Endodermal cell (in vitro differentiated cells): Measurements from ENCODE around the gene XPO6. TPM values are rescaled to one million over a fixed set of nuclear protein-coding genes. Genes with fewer than 3 reads are reported as not detected.

ENCODE experiments used
- DNase-seq: peaks from one replicate; pipeline ENCODE4 v3.0.0-alpha.2; 2017
- H3K27ac ChIP-seq: 2 replicates; pipeline ENCODE4 v1.5.1; 2013; ENCODE audit warnings: mild to moderate bottlenecking, low read depth, low read length, moderate library complexity
- H3K27me3 ChIP-seq: 2 replicates; pipeline ENCODE4 v1.6.1; 2013; ENCODE audit warnings: mild to moderate bottlenecking, low read length, moderate library complexity; ENCODE audit not compliant: insufficient read depth, control insufficient read depth, poor library complexity, severe bottlenecking
- H3K36me3 ChIP-seq: 2 replicates; pipeline ENCODE4 v1.7.0; 2013; ENCODE audit warnings: mild to moderate bottlenecking, low read length, moderate library complexity; ENCODE audit not compliant: control insufficient read depth, insufficient read depth
- H3K4me1 ChIP-seq: one replicate; pipeline ENCODE4 v1.7.0; 2013; ENCODE audit warnings: low read length; ENCODE audit not compliant: control insufficient read depth, insufficient read depth
- H3K4me3 ChIP-seq: 2 replicates; pipeline ENCODE4 v1.5.1; 2013; ENCODE audit warnings: mild to moderate bottlenecking, low read length, moderate library complexity
- H3K9ac ChIP-seq: 2 replicates; pipeline ENCODE4 v1.6.1; 2013; ENCODE audit warnings: mild to moderate bottlenecking, low read length, moderate library complexity; ENCODE audit not compliant: poor library complexity, severe bottlenecking; ENCODE audit errors: extremely low read depth
- H3K9me3 ChIP-seq: 2 replicates; pipeline ENCODE4 v1.6.1; 2013; ENCODE audit warnings: mild to moderate bottlenecking, low read length, moderate library complexity; ENCODE audit not compliant: control insufficient read depth
- H3K27ac Mint-ChIP-seq: 2 replicates; pipeline ENCODE4 v1.8.0; 2020; ENCODE audit warnings: mixed read lengths
- H3K27me3 Mint-ChIP-seq: 2 replicates; pipeline ENCODE4 v1.8.0; 2021; ENCODE audit warnings: mild to moderate bottlenecking, mixed read lengths; ENCODE audit not compliant: insufficient read depth
- H3K36me3 Mint-ChIP-seq: 2 replicates; pipeline ENCODE4 v1.8.0; 2020; ENCODE audit warnings: low read depth, mixed read lengths
- H3K4me1 Mint-ChIP-seq: 2 replicates; pipeline ENCODE4 v1.8.0; 2020; ENCODE audit warnings: mixed read lengths
- H3K4me3 Mint-ChIP-seq: 2 replicates; pipeline ENCODE4 v1.8.0; 2020; ENCODE audit warnings: mild to moderate bottlenecking, moderate library complexity, mixed read lengths
- H3K9me3 Mint-ChIP-seq: 2 replicates; pipeline ENCODE4 v1.8.0; 2020; ENCODE audit warnings: mild to moderate bottlenecking, mixed read lengths
- WGBS, 2 experiments: methylation state at CpG; one replicate each; pipeline versions ENCODE4 v1.1.5 to v1.1.7; 2013; ENCODE audit warnings: missing lambda C conversion rate in 2 of 2, mixed read lengths in 1 of 2; ENCODE audit not compliant: insufficient coverage in 1 of 2, insufficient read length in 1 of 2; 5-methylcytosine and 5-hydroxymethylcytosine counted together
- total RNA-seq, 2 donors: library from RNA; stranded (reverse); fragmentation: NEBNext Ultra II Directional in 1 of 2; extraction: Animal tissue kit (Norgen Biotek cat#: 25700) in 1 of 2; gene quantifications; 2 replicates in 1 of 2; 3 replicates in 1 of 2; pipeline ENCODE4 v1.2.1, GENCODE V29; 2021
- TF ChIP-seq, protein P1 (sequence below): fragments of 200-600 bp; sonication (generic); conservative IDR thresholded peaks from 2 replicates; pipeline ENCODE4 v1.5.0; 2021; ENCODE audit warnings: antibody characterized with exemption, mild to moderate bottlenecking

XPO6 gene
- total RNA-seq, 2 donors from 2014 or later = 84.7 to 92.4 TPM

GRCh38 chr16:28158136-28158535 lies 53.6 kb downstream of the XPO6 start:
- TF ChIP-seq, protein P1, sequence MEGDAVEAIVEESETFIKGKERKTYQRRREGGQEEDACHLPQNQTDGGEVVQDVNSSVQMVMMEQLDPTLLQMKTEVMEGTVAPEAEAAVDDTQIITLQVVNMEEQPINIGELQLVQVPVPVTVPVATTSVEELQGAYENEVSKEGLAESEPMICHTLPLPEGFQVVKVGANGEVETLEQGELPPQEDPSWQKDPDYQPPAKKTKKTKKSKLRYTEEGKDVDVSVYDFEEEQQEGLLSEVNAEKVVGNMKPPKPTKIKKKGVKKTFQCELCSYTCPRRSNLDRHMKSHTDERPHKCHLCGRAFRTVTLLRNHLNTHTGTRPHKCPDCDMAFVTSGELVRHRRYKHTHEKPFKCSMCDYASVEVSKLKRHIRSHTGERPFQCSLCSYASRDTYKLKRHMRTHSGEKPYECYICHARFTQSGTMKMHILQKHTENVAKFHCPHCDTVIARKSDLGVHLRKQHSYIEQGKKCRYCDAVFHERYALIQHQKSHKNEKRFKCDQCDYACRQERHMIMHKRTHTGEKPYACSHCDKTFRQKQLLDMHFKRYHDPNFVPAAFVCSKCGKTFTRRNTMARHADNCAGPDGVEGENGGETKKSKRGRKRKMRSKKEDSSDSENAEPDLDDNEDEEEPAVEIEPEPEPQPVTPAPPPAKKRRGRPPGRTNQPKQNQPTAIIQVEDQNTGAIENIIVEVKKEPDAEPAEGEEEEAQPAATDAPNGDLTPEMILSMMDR = no peak
- Histone ChIP-seq H3K4me3 (no peak overlapping the region), H3K9ac (no peak overlapping the region), H3K27me3 (no peaks in the 10 kb centered on the region), H3K36me3 (peaks cover 30% of the 10 kb centered on the region), H3K4me1 (no peaks in the 10 kb centered on the region), H3K9me3 (no peaks in the 10 kb centered on the region), H3K27ac (no peak overlapping the region)
- no peaks in the 10 kb centered on the region for H3K9me3 Mint-ChIP-seq
- peaks cover 5% of the 10 kb centered on the region for H3K4me1 Mint-ChIP-seq
- H3K27ac Mint-ChIP-seq = no peak overlapping the region
- no peak for DNase-seq
- no peak overlapping the region for H3K4me3 Mint-ChIP-seq
- H3K27me3 Mint-ChIP-seq = no peaks in the 10 kb centered on the region
- H3K36me3 Mint-ChIP-seq = peaks cover 18% of the 10 kb centered on the region
- 100% methylated on average over 1 of the region's 1 CpG; no CpG with 5 or more reads in 1 of the 2 experiments for WGBS, 2 experiments

DNA sequence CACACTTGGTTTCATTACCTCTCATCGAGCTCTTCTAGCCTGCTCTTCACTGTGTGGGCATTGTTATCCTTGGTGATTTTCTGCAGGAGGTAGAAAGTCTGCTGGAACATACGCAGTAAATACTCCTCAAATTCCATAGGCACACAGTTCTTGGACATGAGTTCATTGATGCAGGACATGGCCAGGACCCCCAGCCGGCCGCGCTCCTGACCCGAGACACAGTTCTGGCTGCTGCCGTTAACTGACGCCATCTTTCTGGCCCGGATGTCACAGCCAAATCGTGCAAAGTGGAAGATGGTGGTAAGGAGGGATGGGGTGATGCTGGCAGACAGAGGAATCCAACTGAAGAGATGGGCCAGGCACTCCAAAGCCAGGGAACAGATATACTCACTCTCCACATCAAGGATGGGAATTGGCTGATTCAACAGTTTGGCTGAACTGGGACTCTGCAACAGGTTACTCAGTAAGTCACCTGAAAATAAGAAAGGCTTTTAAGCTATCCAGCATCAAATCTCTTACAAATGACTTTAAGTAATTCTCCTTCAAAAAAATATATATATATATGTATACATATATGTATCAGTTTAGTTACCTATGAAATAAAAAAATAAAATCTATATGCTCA lies 55.6 kb downstream of the XPO6 start:
- WGBS, 2 experiments = 95 to 98% methylated on average over 5 to 10 of the region's 10 CpGs
- H3K36me3 Mint-ChIP-seq = peaks cover 29% of the 10 kb centered on the region

GRCh38 chr16:28155293-28155692 lies 56.5 kb downstream of the XPO6 start:
- Histone ChIP-seq H3K4me3 (no peak overlapping the region), H3K9ac (no peak overlapping the region), H3K27me3 (no peaks in the 10 kb centered on the region), H3K4me1 (no peaks in the 10 kb centered on the region), H3K36me3 (peaks cover 40% of the 10 kb centered on the region), H3K27ac (no peak overlapping the region), H3K9me3 (no peaks in the 10 kb centered on the region)
- TF ChIP-seq, protein P1 = no peak
- DNase-seq = no peak
- Mint-ChIP-seq H3K4me1 (peaks cover 9% of the 10 kb centered on the region), H3K27me3 (no peaks in the 10 kb centered on the region), H3K36me3 (peaks cover 35% of the 10 kb centered on the region), H3K27ac (no peak overlapping the region), H3K4me3 (no peak overlapping the region), H3K9me3 (no peaks in the 10 kb centered on the region)
- WGBS, 2 experiments = 89 to 93% methylated on average over 2 to 3 of the region's 3 CpGs

More for the DNA sequence above, 55.6 kb downstream of the XPO6 start:
- TF ChIP-seq, protein P1 = no peak
- no peak overlapping the region for H3K4me3 ChIP-seq
- Mint-ChIP-seq H3K27me3 (no peaks in the 10 kb centered on the region), H3K9me3 (no peaks in the 10 kb centered on the region), H3K4me3 (no peak overlapping the region), H3K4me1 (peaks cover 7% of the 10 kb centered on the region), H3K27ac (no peak overlapping the region)
- H3K36me3 ChIP-seq = peaks cover 40% of the 10 kb centered on the region
- H3K9me3 ChIP-seq = no peaks in the 10 kb centered on the region
- H3K27me3 ChIP-seq = no peaks in the 10 kb centered on the region
- no peak overlapping the region for H3K27ac ChIP-seq
- DNase-seq = no peak
- H3K4me1 ChIP-seq = no peaks in the 10 kb centered on the region
- H3K9ac ChIP-seq = no peak overlapping the region
